Retina (tissue), 1 donor: Measurements from ENCODE around the gene SPIN2A.
"Not testable (repeated sequence)": the region's sequence is repeated elsewhere in the genome, so short reads cannot be mapped to it uniquely, and the experiment has no call there.

Experiments
- DNase-seq: peaks from one replicate; pipeline ENCODE4 v3.0.0-alpha.2; 2016

Gene SPIN2A

DNA sequence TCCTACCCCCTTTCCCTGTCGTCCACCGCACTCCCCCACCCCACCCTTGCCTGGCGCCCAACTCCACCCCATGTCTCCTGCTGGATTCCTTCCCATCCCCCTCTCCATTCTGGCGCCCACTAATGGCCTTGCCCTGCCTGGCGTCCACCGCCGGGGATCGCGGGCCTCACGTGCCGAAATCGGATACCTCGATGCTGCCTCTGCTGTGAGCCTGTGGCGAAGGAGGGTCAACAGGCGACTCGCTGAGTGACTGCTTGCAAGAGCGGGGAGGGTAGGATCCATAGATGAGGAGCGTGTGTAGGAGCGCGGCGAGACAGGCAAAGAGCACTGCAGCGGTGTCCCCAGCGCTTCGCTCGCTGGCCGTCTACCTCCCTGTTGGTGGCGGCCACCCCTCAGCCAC is at the start of gene SPIN2A:
Gene SPIN2A, minus strand, starts transcription at position 325 of the 400 bp plus-strand sequence. CDS start 800 bp downstream, outside the sequence.
- peak; percentile 55 for DNase-seq

GRCh38 chrX:57178605-57179004 is 41.4 kb upstream of the SPIN2A start:
- no peak for DNase-seq

DNA sequence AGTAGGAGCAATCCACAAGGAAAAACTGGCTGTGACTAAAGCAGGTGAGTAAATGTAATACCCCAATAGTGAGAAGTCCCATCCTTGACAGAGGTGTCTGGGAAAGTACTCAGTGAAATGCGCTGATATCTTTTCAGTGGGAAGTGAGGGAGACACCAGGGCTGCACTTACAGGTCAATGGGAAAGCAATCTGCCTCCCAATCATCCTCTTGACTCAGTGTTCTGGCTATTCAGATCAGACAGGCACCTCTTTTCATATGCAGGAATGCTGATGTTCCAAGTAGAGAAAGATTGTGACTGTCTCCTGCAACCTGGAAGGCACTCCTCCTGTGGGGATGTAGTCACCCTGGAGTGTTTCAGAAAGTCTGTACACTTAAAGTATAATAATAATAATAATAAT is 39.9 kb upstream of the SPIN2A start:
- no peak for DNase-seq

DNA sequence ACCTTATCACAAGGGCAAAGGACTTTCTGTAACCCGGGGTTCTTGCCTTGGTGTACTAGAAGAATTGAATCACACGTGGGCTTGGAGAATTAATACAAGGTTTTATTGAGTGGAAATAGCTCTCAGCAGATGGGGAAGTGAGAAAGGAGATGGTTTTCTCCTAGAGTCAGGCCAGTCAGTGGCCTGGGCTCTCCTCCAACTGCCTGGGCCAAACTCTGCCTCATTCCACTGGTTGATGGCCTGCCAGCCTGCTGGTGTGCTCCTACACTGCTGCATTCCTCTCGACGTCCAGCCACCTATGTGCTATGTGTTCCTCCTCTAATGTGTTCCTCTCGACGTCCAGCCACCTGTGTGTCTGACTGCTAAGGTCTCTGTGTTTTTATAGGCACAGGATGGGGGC is 35.3 kb upstream of the SPIN2A start:
- no peak for DNase-seq

GRCh38 chrX:57156397-57157049 is 19.3 kb upstream of the SPIN2A start:
- DNase-seq, result peak; percentile 5

DNA sequence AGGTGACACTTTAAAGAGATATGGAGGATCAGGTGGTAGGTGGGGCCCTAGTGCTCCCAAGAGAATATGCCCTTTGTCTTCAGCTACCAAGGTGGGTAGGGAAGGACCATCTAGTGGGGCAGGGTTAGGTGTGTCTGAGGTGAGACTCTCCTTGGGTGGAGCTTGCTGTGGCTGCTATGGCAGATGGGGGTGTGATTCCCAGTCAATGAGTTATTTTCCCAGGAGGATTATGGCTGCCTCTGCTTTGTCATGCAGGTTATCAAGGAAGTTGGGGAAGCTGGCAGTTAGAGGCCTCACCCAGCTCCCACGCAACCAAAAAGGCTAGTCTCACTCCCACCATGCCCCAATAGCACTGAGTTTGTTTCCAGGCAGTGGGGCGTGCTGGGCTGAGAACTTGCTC is 18.0 kb upstream of the SPIN2A start:
- no peak for DNase-seq

DNA sequence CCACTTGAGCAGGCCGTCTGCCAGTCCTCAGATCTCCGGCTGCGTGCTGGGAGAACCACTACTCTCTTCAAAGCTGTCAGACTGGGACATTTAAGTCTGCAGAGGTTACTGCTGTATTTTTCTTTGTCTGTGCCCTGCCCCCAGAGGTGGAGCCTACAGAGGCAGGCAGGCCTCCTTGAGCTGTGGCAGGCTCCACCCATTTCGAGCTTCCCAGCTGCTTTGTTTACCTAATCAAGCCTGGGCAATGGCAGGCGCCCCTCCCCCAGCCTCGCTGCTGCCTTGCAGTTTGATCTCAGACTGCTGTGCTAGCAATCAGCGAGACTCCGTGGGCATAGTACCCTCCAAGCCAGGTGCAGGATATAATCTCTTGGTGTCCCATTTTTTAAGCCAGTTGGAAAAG is 15.0 kb upstream of the SPIN2A start:
- DNase-seq, result not testable (repeated sequence)

DNA sequence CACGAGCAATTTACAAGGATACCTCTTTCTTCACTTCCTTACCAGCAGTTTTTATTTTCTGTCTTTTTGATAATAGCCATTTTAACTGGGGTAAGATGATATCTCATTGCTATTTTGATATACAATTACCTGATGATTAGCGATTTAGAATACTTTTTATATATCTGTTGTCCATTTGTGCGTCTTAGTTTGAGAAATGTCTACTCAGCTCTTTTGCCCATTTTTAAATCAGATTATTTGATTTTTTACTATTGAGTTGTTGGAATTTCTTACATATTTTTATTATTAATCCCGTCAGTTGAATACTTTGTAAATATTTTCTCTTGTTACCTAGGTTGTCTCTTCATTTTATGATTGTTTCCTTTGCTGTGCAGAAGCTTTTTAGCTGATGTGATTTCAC is 1.5 kb upstream of the SPIN2A start:
- no peak for DNase-seq

DNA sequence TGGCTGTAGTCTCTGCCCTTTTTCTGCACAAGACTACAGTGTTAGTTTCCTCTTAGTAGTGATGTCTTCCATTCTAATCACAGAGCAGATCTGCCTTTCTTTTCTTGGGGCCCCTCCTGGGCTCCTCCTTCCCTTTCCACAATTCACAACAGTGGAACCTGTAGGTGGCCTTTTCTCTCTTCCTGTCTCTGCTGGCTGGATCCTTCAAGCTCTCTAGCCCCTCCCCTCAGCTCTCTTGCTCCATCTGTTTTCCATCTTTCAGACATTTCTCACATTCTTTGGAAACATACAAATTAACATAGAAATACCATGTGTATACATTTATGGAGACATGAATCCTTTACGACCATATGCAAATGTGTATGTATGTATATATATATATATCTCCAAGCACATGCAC is 304 bp upstream of the SPIN2A start:
- DNase-seq, result no peak

DNA sequence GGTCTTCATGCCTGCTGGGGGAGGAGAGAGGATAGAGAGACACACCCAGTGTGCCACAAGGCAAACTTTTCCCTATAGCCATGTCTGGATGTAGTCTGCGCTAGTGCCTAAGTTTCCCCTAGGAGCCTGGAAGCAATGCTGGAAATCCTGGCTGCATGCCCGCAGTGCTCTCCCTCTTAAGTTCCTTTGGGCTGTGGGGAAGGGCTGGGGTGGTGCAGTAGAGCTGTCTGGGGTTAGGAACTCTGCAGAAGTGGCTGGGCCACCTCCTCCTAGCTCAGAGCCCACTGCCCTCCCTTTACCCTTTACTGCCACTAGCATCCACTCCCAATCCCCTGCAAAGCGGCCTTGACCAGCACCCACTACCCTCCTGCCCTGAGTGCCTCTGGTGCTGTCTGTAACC is 608 bp downstream of the SPIN2A start:
- not testable (repeated sequence) for DNase-seq

- DNase-seq, result no peak
Observed at GRCh38 chrX:57135287-57135686, 1.9 kb downstream of the SPIN2A start.

DNA sequence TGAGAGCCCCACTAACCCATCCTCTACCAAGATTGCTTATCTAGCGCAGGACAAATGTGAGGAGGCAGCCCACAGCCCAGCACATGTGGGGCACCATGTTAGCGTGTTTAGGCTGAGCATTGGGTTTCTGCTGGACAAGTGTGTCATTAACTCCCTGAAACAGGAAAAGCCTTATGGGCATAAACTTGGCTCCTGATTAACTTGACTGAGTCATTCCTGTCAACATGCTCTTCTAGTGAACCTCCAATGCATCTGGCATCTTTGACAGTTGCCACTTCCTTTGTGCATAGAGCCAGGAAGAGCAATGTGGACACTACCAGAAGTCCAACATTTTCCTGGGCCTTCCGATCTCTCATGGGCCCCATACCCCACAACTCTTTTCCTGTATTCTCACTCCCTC is 2.5 kb downstream of the SPIN2A start:
- no peak for DNase-seq

DNA sequence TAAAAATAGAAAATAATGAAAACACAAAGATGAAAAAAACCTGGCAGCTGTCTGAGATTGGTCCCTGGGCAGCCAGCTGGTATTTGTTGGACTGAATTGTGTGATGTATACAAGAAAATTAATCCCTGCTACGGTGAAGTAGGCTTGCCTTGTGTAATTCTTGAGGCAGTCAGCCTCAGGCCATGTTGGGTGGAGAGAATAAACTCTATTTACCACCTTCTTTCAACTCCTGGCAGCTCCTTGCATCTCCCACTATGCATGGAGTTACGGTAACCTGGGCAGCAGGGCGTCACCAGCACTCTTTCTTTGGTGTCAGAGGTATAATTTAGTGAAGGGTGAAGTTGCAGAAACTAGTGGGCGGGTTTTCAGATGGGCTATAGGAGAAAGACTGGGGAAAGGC is 3.5 kb downstream of the SPIN2A start:
- no peak for DNase-seq

GRCh38 chrX:57133284-57133683 is 3.9 kb downstream of the SPIN2A start:
- not testable (repeated sequence) for DNase-seq

GRCh38 chrX:57132046-57132445 is 5.2 kb downstream of the SPIN2A start:
- no peak for DNase-seq

DNA sequence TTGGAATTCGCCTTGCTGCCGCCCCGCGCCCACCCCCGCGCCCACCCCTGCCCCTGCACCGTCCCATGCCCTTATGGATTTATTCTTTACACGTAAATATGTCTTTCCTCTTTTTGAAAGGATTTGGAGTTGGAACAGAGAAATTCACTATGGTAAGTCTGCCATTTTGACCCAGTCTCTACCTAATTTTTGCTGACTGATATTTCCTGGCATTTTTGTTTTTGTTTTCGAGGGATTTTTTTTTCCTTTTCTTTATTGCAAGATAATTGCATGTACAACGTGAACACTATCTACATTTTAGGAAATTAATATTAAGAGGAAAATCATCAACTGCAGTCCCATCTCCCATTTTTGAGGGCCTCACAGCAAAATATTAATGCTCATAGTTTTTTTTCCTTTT is 15.4 kb downstream of the SPIN2A start:
- DNase-seq, result no peak

DNA sequence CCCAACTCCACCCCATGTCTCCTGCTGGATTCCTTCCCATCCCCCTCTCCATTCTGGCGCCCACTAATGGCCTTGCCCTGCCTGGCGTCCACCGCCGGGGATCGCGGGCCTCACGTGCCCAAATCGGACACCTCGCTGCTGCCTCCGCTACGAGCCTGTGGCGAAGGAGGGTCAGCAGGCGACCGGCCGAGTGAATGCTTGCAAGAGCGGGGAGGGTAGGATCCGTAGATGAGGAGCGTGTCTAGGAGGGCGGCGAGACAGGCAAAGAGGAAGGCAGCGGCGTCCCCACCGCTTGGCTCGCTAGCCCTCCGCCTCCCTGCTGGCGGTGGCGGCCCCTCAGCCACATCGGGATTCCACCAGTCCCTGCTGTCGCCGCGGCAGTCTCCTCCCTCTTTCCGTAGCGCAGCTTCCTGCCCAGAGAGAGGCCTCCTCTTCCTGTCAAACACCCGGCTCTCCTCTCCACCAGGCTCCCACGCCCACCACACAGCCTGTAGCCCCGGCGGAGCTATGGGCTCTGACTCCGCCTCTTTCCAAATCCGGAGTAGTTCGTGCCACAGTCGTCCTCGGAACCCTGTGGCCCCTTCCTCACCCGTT is 15.9 kb downstream of the SPIN2A start, which contains the start of gene SPIN2B:
Gene SPIN2B, minus strand, starts transcription at position 387 of the 594 bp plus-strand sequence.
- DNase-seq, result peak; percentile 90

DNA sequence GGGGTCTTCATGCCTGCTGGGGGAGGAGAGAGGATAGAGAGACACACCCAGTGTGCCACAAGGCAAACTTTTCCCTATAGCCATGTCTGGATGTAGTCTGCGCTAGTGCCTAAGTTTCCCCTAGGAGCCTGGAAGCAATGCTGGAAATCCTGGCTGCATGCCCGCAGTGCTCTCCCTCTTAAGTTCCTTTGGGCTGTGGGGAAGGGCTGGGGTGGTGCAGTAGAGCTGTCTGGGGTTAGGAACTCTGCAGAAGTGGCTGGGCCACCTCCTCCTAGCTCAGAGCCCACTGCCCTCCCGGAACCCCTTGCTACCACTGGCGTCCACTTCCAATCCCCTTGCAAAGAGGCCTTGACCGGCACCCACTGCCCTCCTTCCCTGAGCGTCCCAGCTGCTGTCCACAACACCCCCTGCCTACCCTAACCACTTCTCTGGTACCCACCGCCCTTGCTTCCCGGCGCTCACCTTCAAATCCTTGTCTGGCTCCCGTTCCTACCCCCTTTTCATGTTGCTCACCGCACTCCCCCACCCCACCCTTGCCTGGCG is 16.5 kb downstream of the SPIN2A start:
- not testable (repeated sequence) for DNase-seq

- DNase-seq, result no peak
Observed at GRCh38 chrX:57119416-57119815, 17.8 kb downstream of the SPIN2A start.

DNA sequence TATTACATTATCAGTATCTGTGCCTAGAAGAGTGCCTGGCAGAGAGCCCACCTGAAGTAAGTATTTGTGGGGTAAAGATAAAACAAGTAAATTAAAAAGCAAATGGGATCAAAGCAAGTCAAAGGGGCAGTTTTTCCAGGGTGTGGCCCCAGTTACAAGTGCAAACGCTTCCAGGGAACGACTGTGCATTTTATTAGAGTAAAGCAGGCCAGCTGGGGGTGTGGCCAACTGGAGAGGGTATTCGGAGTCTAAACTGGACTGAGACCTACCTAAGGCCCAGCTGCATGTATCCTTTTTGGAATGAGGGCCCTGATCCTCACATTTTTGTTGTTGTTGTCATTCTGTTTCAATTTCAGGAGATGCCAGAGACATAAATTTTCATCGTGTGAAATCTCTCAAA is 19.6 kb downstream of the SPIN2A start:
- not testable (repeated sequence) for DNase-seq

GRCh38 chrX:57104921-57105398 is 32.2 kb downstream of the SPIN2A start:
- DNase-seq, result no peak

DNA sequence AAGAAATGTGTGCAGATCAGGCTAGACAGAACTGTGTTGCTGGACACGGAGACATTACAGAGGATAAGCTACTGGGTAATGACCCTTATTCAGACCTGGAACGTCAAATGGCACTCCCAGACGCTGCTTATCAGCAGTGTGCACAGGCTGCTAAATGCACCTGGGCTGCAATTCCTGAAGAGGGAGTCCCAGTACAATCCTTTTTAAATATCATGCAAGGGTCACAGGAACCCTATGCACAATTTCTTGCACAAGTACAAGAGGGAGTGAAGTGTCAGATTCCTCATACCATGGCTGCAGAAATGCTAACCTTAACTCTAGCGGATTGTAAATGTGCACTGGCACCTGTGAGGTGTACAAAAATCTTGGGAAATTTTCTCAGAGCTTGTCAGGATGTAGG is 32.8 kb downstream of the SPIN2A start:
- no peak for DNase-seq

GRCh38 chrX:57103489-57103888 is 33.7 kb downstream of the SPIN2A start:
- no peak for DNase-seq

GRCh38 chrX:57102918-57103317 is 34.3 kb downstream of the SPIN2A start:
- not testable (repeated sequence) for DNase-seq
